Epithelial cell of proximal tubule (primary cell): ENCODE measurements around the gene CHRNG. TPM values are rescaled to one million over a fixed set of nuclear protein-coding genes. Genes with fewer than 3 reads are reported as not detected.

Experiments used
- DNase-seq: peaks from one replicate; pipeline ENCODE4 v3.0.0-alpha.2; 2011; ENCODE audit warnings: low read depth
- H3K4me3 ChIP-seq: 2 replicates; pipeline ENCODE4 v1.5.1; 2011; ENCODE audit warnings: low read depth, mild to moderate bottlenecking, low read length
- total RNA-seq: library from RNA; depleted of rRNA; stranded (reverse); fragments of >200 nt; gene quantifications from 2 replicates; pipeline ENCODE4 v1.2.3, GENCODE V29; 2015
- TF ChIP-seq, protein P1 (sequence below): conservative IDR thresholded peaks from 2 replicates; pipeline ENCODE4 v1.5.1; 2012; ENCODE audit warnings: low read depth, mild to moderate bottlenecking, low read length

CHRNG gene
- total RNA-seq, 1 donor from 2014 or later = not detected

DNA sequence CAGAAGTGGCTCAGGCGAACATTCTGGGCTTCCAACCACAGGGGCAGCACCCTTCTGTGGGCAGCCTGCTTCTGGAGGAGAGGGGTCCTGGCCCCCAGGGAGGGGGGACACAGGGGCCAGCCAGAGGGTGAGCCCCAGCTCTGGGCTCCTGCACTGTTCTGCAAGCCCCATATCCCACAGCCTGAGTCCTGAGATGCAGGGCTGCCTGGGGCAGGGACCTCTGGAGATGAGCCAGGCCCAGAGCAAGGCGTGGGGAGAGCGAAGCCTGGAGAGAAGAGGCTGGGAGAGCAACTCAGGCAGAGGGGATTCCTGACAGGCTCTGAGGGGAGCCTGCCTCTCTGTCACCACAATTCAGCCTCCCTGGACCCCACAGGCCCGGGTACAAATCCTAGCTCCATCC lies 32.8 kb upstream of the CHRNG start:
- DNase-seq = no peak
- H3K4me3 ChIP-seq = no peak overlapping the region
- TF ChIP-seq, protein P1, sequence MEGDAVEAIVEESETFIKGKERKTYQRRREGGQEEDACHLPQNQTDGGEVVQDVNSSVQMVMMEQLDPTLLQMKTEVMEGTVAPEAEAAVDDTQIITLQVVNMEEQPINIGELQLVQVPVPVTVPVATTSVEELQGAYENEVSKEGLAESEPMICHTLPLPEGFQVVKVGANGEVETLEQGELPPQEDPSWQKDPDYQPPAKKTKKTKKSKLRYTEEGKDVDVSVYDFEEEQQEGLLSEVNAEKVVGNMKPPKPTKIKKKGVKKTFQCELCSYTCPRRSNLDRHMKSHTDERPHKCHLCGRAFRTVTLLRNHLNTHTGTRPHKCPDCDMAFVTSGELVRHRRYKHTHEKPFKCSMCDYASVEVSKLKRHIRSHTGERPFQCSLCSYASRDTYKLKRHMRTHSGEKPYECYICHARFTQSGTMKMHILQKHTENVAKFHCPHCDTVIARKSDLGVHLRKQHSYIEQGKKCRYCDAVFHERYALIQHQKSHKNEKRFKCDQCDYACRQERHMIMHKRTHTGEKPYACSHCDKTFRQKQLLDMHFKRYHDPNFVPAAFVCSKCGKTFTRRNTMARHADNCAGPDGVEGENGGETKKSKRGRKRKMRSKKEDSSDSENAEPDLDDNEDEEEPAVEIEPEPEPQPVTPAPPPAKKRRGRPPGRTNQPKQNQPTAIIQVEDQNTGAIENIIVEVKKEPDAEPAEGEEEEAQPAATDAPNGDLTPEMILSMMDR = no peak

DNA sequence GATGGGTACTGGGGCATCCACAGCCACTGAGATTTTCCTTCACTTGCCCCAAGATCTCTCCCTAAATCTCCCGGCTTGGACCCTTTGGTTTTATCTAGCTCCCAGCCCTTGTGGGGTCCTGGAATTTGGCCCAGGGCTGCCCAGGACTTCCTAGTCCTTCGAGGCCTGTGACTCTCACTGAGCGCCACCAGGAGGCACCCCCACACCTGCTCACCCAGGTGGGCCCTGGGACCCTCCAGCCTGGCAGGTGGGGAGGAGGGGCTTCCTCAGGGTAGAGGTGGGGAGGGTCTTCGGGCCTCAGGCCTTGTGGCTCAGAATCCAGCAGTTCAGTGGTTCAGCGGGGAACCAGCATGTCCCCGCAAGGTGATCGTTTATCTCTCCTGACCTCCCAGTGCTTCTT lies 31.2 kb upstream of the CHRNG start:
- no peak overlapping the region for H3K4me3 ChIP-seq
- no peak for DNase-seq
- TF ChIP-seq, protein P1 = no peak

DNA sequence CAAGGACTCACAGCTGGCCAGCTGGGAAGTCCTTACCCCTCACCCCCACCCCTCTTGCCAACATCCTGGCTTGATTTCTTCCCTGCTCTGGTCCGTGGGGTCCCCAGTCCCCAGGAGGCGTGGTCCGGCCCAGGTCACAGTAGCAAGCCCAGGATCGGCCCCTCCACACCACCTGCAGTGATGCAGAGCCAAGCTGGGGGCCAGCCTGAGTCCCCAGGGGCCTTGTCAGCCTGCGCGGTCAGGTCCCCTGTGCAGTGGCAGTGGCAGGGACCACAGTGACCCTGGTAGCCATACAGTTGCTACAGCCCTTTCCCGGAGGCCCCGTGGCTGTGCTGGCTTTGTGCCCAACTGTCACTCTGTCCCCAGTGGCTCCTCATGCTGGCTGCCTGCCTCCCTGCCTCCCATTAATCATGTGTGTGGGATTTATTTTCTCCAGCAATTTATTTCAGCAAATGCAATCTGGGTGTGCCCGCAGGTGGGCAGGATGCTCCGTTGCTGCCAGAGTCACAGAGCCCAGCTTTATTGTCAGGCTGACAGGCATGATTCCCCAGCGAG lies 28.1 kb upstream of the CHRNG start:
- H3K4me3 ChIP-seq = no peak overlapping the region
- TF ChIP-seq, protein P1 = no peak
- no peak for DNase-seq

DNA sequence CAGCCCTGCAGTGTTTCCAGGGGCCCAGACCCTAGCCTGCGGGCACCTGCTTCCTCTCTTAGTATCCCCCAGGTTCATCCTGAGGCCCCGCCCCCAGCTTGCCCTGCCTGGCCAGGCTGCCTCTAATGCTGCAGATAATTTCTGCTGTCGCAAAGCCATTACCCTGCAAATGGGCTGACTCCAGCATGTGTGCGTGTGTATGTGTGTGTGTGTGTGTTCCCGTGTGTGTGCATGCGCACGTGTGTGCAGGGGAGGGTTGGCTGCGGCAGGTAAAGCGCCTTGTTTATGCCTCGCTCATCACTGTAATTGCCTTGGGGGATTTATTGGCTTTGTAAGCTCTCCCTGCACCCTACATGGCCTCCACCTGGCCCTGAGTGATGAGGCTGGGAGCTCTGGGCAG lies 26.9 kb upstream of the CHRNG start:
- TF ChIP-seq, protein P1 = no peak
- no peak overlapping the region for H3K4me3 ChIP-seq
- no peak for DNase-seq

DNA sequence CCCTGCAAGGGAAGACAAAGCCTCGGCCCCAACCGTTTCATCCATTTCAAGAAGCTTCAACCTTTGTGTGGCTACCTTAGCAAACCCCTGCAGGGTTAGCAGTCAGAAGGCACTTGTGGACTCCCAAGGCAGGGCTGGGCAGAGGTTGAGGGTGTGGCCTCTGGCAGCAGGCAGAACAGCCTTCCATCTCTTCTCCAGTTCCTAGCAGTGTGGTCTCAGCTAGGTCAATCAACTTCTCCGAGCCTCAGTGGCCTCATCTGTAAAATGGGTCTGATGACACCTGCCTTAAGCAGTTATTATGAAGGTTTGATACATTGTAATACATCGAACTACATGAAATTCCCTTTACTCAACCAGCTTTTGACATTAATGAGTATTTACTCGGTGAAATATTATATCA lies 26.1 kb upstream of the CHRNG start:
- DNase-seq = no peak
- no peak overlapping the region for H3K4me3 ChIP-seq
- TF ChIP-seq, protein P1 = no peak

DNA sequence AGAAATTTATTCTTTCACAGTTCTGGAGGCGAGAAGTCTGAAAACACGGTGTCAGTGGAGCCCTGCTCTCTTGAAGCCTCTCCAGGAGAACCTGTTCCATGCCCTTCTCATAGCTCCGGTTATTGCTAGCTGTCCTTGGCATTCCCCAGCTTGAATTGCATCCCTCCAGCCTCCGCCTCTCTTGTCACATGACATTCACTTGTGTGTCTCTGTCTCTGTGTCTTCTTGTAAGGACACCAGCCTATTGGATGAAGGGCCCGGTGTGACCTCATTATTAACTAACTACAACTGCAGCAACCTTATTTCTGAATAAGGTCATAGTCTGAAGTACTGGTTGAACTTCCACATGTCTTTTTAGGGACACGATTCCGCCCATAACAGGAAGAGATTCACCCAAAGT lies 23.9 kb upstream of the CHRNG start:
- no peak for DNase-seq

DNA sequence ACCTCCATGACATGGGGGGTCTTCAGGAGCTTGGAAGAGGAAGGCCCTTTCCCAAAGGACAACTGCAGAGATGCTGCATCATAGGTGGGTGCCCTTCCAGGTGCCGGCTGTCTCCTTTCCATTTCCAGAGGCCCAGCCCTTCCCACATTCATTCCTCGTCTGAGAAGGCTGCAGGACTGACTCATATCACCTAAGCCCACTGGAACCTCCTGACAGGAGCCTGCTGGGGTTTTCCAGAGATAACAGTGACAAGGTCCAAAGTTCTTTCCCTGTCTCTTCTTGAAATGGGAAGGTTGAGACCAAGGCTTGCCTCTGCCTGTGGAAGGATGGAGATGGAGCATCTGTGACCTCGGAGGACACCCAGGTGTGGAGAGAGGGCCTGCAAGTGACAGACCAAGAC lies 22.9 kb upstream of the CHRNG start:
- no peak overlapping the region for H3K4me3 ChIP-seq
- DNase-seq = no peak
- TF ChIP-seq, protein P1 = no peak

More for the DNA sequence above, 23.9 kb upstream of the CHRNG start:
- TF ChIP-seq, protein P1 = no peak
- no peak overlapping the region for H3K4me3 ChIP-seq
